ENCODE data around the gene OLFM4.

Gene OLFM4

DNA sequence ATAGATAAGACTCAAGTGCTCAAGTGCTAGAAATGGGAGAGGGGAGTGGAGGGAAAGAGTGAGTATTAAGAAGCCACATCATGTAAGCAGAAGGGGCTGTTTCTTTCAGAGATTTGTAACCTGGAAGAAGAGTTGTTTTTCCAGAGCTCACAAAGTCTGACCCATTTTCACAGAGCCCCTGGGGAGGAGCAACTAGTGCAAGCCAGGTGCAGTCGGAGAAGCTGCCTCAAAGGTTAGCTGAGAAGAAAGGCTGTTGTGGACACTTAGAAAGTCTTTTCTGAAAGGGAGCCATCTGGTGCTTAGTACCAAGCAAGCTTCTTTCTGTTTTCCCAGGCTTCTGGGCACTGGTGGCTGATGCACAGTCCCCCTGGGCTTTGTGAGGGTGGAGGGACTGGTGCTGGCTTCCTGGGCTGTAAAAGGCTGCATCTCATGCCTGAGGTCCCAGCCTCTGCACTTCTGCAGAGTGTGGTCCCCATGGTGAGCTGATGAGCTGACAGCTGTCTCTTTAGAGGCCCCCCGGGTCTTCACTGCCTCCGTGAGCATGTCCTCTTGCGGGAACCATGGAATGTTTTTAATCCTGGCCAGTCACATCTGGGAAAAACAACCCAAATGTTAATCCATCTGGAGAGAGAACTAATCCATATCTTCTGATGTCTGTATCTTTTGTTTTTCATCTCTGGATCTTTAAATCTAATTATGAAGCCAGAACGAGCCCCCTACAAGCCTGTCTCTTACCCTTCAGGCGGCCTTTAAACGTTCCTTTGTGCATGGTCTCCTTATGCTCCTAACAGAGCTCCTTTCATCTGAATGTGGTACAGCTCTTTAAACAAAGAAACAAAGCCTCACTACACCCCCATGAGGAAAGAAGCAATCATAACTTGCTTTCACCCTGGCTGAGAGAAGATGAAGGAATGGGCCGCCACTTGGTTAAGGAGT lies 40.2 kb downstream of the OLFM4 start:
- Histone ChIP-seq H3K4me3 (ENCODE audit: extremely low read depth, insufficient read depth, low read length, poor library complexity, severe bottlenecking) (no peak overlapping the region), H3K36me3 (ENCODE audit: control insufficient read depth, insufficient read depth, low read length) (no peaks in the 10 kb centered on the region), H3K27ac (ENCODE audit: low read depth, low read length, severe bottlenecking) (peak overlapping the region; percentile 65), H3K4me1 (ENCODE audit: control insufficient read depth, insufficient read depth, low read length, poor library complexity, severe bottlenecking) (peaks cover 13% of the 10 kb centered on the region), H3K9me3 (ENCODE audit: control insufficient read depth, low read length) (no peaks in the 10 kb centered on the region)
- WGBS, 2 experiments (ENCODE audit: insufficient coverage in 2 of 2): 73 to 80% methylated on average over 7 to 8 of the region's 8 CpGs

DNA sequence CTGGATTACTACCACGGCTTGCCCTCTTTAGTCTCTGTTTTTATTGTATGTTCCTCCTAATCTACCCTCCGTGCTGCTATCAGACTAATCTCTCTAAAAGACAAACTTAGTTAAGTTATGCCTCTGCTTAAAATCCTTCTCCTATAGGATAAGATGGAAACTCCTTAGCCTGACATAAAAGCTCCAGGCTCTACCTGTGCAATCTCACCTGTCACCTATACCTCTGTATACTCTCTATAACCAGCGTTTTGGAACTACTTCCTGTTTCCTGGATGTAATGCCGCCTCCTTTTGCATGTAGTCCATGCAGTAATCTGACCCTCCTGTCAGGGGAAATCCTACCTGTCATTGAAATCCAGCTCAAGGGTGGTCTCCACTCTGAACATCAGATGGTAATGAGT lies 41.2 kb downstream of the OLFM4 start:
- Histone ChIP-seq H3K9me3 (ENCODE audit: control insufficient read depth, low read length) (no peaks in the 10 kb centered on the region), H3K4me3 (ENCODE audit: extremely low read depth, insufficient read depth, low read length, poor library complexity, severe bottlenecking) (no peak overlapping the region), H3K36me3 (ENCODE audit: control insufficient read depth, insufficient read depth, low read length) (no peaks in the 10 kb centered on the region), H3K27ac (ENCODE audit: low read depth, low read length, severe bottlenecking) (no peak overlapping the region), H3K4me1 (ENCODE audit: control insufficient read depth, insufficient read depth, low read length, poor library complexity, severe bottlenecking) (peaks cover 19% of the 10 kb centered on the region)
- 85 to 91% methylated on average over 4 of the region's 4 CpGs for WGBS, 2 experiments (ENCODE audit: insufficient coverage in 2 of 2)

DNA sequence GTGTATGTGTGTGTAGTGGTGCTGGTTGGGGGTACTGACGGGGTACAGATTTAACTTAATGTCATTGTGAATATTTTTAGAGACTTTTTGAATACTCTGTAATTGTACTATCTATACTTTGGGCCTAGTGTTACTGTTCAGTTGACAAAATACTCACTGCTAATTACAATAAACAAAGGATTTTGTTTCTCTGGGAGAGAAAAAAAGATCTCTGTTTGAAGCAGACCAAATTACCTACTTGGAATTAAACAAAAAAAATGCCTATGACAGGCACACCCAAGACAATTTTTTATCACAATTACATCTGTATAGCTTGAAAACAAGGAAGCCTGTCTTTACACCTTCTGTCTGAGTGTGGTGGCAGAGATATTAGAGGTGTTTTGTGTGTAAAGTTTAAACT lies 45.1 kb downstream of the OLFM4 start:
- Histone ChIP-seq H3K36me3 (ENCODE audit: control insufficient read depth, insufficient read depth, low read length) (no peaks in the 10 kb centered on the region), H3K4me1 (ENCODE audit: control insufficient read depth, insufficient read depth, low read length, poor library complexity, severe bottlenecking) (peaks cover 11% of the 10 kb centered on the region), H3K9me3 (ENCODE audit: control insufficient read depth, low read length) (peaks cover 6% of the 10 kb centered on the region), H3K4me3 (ENCODE audit: extremely low read depth, insufficient read depth, low read length, poor library complexity, severe bottlenecking) (no peak overlapping the region), H3K27ac (ENCODE audit: low read depth, low read length, severe bottlenecking) (peak overlapping the region; percentile 67)
- no CpG with 5 or more reads among the region's 1 CpG for WGBS, 2 experiments (ENCODE audit: insufficient coverage in 2 of 2)

DNA sequence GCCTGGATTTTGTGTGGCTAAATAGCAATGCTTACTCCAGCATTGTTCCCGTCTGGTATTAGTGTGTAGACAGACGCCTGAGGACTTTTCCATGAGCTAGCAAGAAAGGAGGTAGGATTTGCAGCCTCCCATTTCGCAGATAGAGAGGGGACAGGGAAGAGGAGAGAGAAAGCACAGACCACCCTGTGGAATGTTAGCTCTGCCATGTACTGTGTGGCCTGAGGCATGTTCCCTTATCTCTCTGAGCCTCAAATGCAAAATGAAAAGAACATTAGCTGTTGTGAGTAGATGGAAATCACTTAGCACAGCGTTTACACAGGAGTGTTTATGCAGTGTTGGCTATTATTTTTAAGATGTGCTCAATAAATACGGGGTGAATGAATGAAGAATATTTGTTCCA lies 45.5 kb downstream of the OLFM4 start:
- Histone ChIP-seq H3K27ac (ENCODE audit: low read depth, low read length, severe bottlenecking) (peak overlapping the region; percentile 67), H3K4me3 (ENCODE audit: extremely low read depth, insufficient read depth, low read length, poor library complexity, severe bottlenecking) (no peak overlapping the region), H3K36me3 (ENCODE audit: control insufficient read depth, insufficient read depth, low read length) (no peaks in the 10 kb centered on the region), H3K9me3 (ENCODE audit: control insufficient read depth, low read length) (peaks cover 6% of the 10 kb centered on the region), H3K4me1 (ENCODE audit: control insufficient read depth, insufficient read depth, low read length, poor library complexity, severe bottlenecking) (peaks cover 6% of the 10 kb centered on the region)
- WGBS, 2 experiments (ENCODE audit: insufficient coverage in 2 of 2): 53 to 81% methylated on average over 3 to 5 of the region's 5 CpGs

DNA sequence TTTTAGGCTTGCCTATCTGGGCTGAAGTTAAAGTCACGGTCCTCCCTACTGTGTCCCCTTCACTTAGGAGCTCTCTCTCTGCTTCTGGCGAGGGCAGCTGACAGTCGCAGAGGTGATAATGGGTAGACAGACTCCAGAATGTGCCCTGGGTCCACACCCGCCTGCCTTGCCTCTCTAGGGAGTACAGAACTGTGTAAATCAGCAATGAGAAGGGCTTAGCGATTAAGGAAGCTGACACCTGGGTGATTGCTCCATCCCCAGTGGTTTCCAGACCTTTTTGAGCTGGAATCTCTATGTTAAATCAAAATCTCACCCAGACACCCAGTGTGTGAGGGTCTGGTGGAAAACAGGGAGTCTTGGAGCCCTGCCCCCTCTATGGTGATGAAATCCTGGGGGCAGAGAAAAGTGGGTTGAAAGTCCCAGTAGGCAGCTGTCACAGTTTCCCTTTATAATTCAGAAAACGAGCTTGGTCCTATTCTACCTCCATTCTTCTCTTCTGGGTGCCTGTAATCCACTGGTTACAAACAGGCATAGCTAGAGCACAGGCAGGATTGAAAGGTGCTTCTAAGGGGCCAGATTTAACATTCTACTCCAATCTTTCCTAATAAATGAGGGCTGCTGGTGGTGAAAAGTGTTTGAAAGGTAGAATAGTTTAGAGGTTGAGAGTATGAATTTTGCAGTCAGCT lies 46.9 kb downstream of the OLFM4 start:
- no peak overlapping the region for H3K27ac ChIP-seq (ENCODE audit: low read depth, low read length, severe bottlenecking)
- peaks cover 6% of the 10 kb centered on the region for H3K4me1 ChIP-seq (ENCODE audit: control insufficient read depth, insufficient read depth, low read length, poor library complexity, severe bottlenecking)
- H3K9me3 ChIP-seq (ENCODE audit: control insufficient read depth, low read length): peaks cover 6% of the 10 kb centered on the region
- H3K4me3 ChIP-seq (ENCODE audit: extremely low read depth, insufficient read depth, low read length, poor library complexity, severe bottlenecking): no peak overlapping the region
- H3K36me3 ChIP-seq (ENCODE audit: control insufficient read depth, insufficient read depth, low read length): no peaks in the 10 kb centered on the region
- 58 to 83% methylated on average over 3 of the region's 6 CpGs for WGBS, 2 experiments (ENCODE audit: insufficient coverage in 2 of 2)

DNA sequence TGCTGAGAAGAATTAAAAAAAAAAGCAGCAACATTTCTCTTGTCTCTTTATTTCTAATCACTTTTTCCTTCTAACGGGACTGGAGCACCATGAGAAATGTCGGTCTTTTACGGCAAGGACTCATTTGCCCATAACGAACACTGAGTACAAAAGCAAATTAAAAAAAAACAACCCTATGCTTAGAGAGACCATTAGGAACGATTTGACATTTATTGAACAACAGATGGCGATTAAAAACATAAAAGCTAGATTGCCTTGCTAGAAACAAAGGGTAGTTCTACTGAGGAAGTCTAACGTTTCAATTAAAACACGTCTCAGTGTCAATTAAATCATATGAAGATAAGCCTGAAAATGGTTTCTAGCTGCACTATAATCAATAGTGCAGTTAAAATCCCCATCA lies 51.1 kb downstream of the OLFM4 start:
- H3K36me3 ChIP-seq (ENCODE audit: control insufficient read depth, insufficient read depth, low read length): no peaks in the 10 kb centered on the region
- no peak overlapping the region for H3K4me3 ChIP-seq (ENCODE audit: extremely low read depth, insufficient read depth, low read length, poor library complexity, severe bottlenecking)
- peaks cover 6% of the 10 kb centered on the region for H3K9me3 ChIP-seq (ENCODE audit: control insufficient read depth, low read length)
- H3K4me1 ChIP-seq (ENCODE audit: control insufficient read depth, insufficient read depth, low read length, poor library complexity, severe bottlenecking): no peaks in the 10 kb centered on the region
- H3K27ac ChIP-seq (ENCODE audit: low read depth, low read length, severe bottlenecking): no peak overlapping the region
- 93 to 100% methylated on average over 3 to 4 of the region's 8 CpGs for WGBS, 2 experiments (ENCODE audit: insufficient coverage in 2 of 2)

DNA sequence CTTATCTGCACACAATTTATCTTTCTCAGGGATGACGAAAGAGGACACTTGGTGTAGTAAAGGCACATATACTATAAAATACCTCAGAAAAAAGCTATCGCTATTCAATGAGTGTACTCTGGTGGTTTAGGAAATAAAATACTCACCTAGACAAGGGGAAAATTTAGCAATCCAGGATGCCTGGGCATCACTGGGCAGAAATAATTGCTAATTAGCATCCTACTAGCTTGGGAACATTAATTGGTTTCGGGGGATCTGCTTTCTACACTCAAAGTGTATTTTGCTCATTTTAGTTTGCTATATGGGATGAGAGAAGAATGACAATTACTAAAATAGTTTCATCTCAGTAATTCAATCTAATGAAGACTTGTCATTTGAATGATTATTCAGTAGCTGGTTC lies 60.3 kb downstream of the OLFM4 start:
- H3K9me3 ChIP-seq (ENCODE audit: control insufficient read depth, low read length): no peaks in the 10 kb centered on the region
- H3K4me3 ChIP-seq (ENCODE audit: extremely low read depth, insufficient read depth, low read length, poor library complexity, severe bottlenecking): no peak overlapping the region
- H3K4me1 ChIP-seq (ENCODE audit: control insufficient read depth, insufficient read depth, low read length, poor library complexity, severe bottlenecking): no peaks in the 10 kb centered on the region
- H3K36me3 ChIP-seq (ENCODE audit: control insufficient read depth, insufficient read depth, low read length): no peaks in the 10 kb centered on the region
- H3K27ac ChIP-seq (ENCODE audit: low read depth, low read length, severe bottlenecking): no peak overlapping the region
- WGBS, 2 experiments (ENCODE audit: insufficient coverage in 2 of 2): no CpG with 5 or more reads among the region's 3 CpGs

DNA sequence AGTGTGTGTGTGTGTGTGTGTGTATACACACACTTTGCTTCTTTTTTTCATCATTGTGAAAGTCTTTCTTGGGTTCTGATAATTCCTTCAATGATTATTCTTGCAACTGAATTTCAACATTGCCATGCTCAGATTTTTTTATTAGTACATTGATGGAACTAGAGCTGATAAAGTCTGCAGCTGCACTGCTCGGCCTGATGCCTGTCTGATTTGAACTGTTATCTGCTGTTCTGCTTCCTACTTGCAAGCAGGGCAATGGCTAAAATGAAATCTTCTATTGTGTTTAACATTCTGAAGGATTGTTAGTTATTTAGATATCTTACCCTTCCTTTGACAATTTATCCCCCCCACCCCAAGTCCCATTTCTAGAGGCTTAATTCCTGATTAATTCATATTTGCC lies 61.3 kb downstream of the OLFM4 start:
- H3K27ac ChIP-seq (ENCODE audit: low read depth, low read length, severe bottlenecking): no peak overlapping the region
- WGBS, 2 experiments (ENCODE audit: insufficient coverage in 2 of 2): no CpG with 5 or more reads among the region's 1 CpG
- no peaks in the 10 kb centered on the region for H3K9me3 ChIP-seq (ENCODE audit: control insufficient read depth, low read length)
- H3K36me3 ChIP-seq (ENCODE audit: control insufficient read depth, insufficient read depth, low read length): no peaks in the 10 kb centered on the region
- no peaks in the 10 kb centered on the region for H3K4me1 ChIP-seq (ENCODE audit: control insufficient read depth, insufficient read depth, low read length, poor library complexity, severe bottlenecking)
- H3K4me3 ChIP-seq (ENCODE audit: extremely low read depth, insufficient read depth, low read length, poor library complexity, severe bottlenecking): no peak overlapping the region

DNA sequence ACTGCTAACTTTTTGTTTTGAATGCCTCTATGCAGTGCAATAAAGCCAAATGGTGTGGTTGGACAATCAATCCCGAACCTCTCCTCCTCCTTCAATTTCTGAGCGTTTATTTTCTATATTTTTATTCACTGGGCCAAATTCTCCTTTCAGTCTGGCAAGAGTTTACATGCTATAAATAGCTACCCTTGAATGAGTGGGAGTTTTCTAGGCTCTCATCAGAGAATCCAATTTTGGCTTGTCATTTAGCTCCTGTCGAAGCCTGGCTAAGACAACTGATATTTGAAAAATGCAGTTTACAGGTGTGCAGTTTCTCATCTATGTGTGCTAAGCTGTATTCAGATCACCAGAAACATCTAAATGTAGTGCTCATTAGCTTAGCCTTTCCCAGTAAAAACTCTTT lies 61.8 kb downstream of the OLFM4 start:
- Histone ChIP-seq H3K27ac (ENCODE audit: low read depth, low read length, severe bottlenecking) (no peak overlapping the region), H3K9me3 (ENCODE audit: control insufficient read depth, low read length) (no peaks in the 10 kb centered on the region), H3K36me3 (ENCODE audit: control insufficient read depth, insufficient read depth, low read length) (no peaks in the 10 kb centered on the region), H3K4me3 (ENCODE audit: extremely low read depth, insufficient read depth, low read length, poor library complexity, severe bottlenecking) (no peak overlapping the region), H3K4me1 (ENCODE audit: control insufficient read depth, insufficient read depth, low read length, poor library complexity, severe bottlenecking) (no peaks in the 10 kb centered on the region)
- WGBS, 2 experiments (ENCODE audit: insufficient coverage in 2 of 2): 90% methylated on average over 1 of the region's 3 CpGs; no CpG with 5 or more reads in 1 of the 2 experiments

DNA sequence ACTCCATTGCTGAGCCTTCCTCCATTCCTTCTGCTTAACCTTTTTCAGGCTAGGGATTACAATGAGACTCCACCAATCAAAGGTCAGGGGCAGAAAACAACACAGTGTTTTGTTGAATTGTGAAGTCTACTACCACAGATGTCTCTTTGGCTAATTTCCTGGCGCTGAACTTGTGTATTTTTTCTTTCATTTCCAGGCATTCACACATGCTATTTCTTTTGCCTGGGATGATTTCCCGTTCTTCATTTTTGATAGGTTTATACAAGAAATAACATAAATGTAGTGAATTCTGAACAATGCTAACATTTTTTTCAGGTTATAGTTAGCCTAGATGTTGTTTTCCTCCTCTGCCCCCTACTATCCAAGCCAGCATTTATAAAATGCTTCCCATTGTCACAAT lies 64.3 kb downstream of the OLFM4 start:
- Histone ChIP-seq H3K4me3 (ENCODE audit: extremely low read depth, insufficient read depth, low read length, poor library complexity, severe bottlenecking) (no peak overlapping the region), H3K36me3 (ENCODE audit: control insufficient read depth, insufficient read depth, low read length) (no peaks in the 10 kb centered on the region), H3K4me1 (ENCODE audit: control insufficient read depth, insufficient read depth, low read length, poor library complexity, severe bottlenecking) (no peaks in the 10 kb centered on the region), H3K9me3 (ENCODE audit: control insufficient read depth, low read length) (no peaks in the 10 kb centered on the region), H3K27ac (ENCODE audit: low read depth, low read length, severe bottlenecking) (no peak overlapping the region)
- WGBS, 2 experiments (ENCODE audit: insufficient coverage in 2 of 2): 100% methylated on average over 1 of the region's 2 CpGs; no CpG with 5 or more reads in 1 of the 2 experiments

DNA sequence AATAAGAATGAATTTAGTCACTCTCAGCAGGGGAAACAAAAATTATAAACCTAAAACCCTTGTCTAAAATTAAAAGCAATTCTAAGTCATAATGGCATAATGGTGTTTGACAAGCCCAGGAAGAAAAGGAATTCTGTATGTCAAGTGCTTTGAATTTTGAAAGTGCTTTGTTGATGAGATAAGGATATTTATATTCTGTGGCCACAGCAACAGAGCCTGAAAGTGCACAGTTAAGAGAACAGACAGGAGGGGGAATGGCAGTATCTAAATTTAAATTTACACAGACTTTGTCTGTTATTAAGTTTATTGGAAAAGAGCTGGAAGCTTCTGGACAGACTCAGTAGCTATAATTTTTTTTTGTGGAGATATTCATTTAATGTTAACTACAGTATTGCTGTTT lies 69.8 kb downstream of the OLFM4 start:
- H3K4me3 ChIP-seq (ENCODE audit: extremely low read depth, insufficient read depth, low read length, poor library complexity, severe bottlenecking): no peak overlapping the region
- H3K9me3 ChIP-seq (ENCODE audit: control insufficient read depth, low read length): no peaks in the 10 kb centered on the region
- no peaks in the 10 kb centered on the region for H3K36me3 ChIP-seq (ENCODE audit: control insufficient read depth, insufficient read depth, low read length)
- peak overlapping the region; percentile 68 for H3K27ac ChIP-seq (ENCODE audit: low read depth, low read length, severe bottlenecking)
- no peaks in the 10 kb centered on the region for H3K4me1 ChIP-seq (ENCODE audit: control insufficient read depth, insufficient read depth, low read length, poor library complexity, severe bottlenecking)

All from mesodermal cell (in vitro differentiated cells).